NCI-H1417 treated with DMSO at 0.1 percent for 48 hours (cell line): Measurements from ENCODE around the gene CAMKMT.
"Not testable (repeated sequence)": the region's sequence is repeated elsewhere in the genome, so short reads cannot be mapped to it uniquely, and the experiment has no call there.

ENCODE experiments used
- DNase-seq: peaks from one replicate; lab custom pipeline; 2025; lab: John Stamatoyannopoulos, UW

CAMKMT gene

GRCh38 chr2:44360749-44361329 is 908 bp upstream of the CAMKMT start:
- no peak for DNase-seq

- no peak for DNase-seq
These were observed 664 bp downstream of the CAMKMT start for GRCh38 chr2:44362207-44363015.

GRCh38 chr2:44364604-44365003 is 2.9 kb downstream of the CAMKMT start:
- DNase-seq = no peak

- DNase-seq = no peak
These were observed 5.8 kb downstream of the CAMKMT start for GRCh38 chr2:44367591-44367990.

- DNase-seq = no peak
These were observed 7.6 kb downstream of the CAMKMT start for GRCh38 chr2:44369392-44369791.

- DNase-seq = no peak
These were observed 9.7 kb downstream of the CAMKMT start for GRCh38 chr2:44371445-44371844.

GRCh38 chr2:44372246-44372645 is 10.5 kb downstream of the CAMKMT start:
- DNase-seq = no peak

GRCh38 chr2:44377486-44377885 is 15.7 kb downstream of the CAMKMT start:
- DNase-seq = no peak

- DNase-seq = not testable (repeated sequence)
These were observed 23.5 kb downstream of the CAMKMT start for GRCh38 chr2:44385226-44385625.

- no peak for DNase-seq
These were observed 27.1 kb downstream of the CAMKMT start for GRCh38 chr2:44388877-44389276.

- no peak for DNase-seq
These were observed 28.1 kb downstream of the CAMKMT start for GRCh38 chr2:44389895-44390294.

GRCh38 chr2:44392338-44392943 is 30.7 kb downstream of the CAMKMT start:
- DNase-seq = peak; percentile 8

- no peak for DNase-seq
These were observed 35.9 kb downstream of the CAMKMT start for GRCh38 chr2:44397447-44398175.

GRCh38 chr2:44398243-44398897 is 36.6 kb downstream of the CAMKMT start:
- DNase-seq = no peak

- no peak for DNase-seq
These were observed 59.0 kb downstream of the CAMKMT start for GRCh38 chr2:44420725-44421124.

- no peak for DNase-seq
These were observed 62.5 kb downstream of the CAMKMT start for GRCh38 chr2:44424211-44424610.

GRCh38 chr2:44429034-44429433 is 67.3 kb downstream of the CAMKMT start:
- DNase-seq = no peak

GRCh38 chr2:44430342-44430741 is 68.6 kb downstream of the CAMKMT start:
- DNase-seq = peak; percentile 64

- no peak for DNase-seq
These were observed 72.1 kb downstream of the CAMKMT start for GRCh38 chr2:44433895-44434294.

GRCh38 chr2:44441200-44441599 is 79.5 kb downstream of the CAMKMT start:
- no peak for DNase-seq

GRCh38 chr2:44442019-44442418 is 80.3 kb downstream of the CAMKMT start:
- DNase-seq = no peak

GRCh38 chr2:44443517-44443916 is 81.8 kb downstream of the CAMKMT start:
- no peak for DNase-seq
